HepG2 (cell line): Measurements from ENCODE around the gene IQSEC1. TPM values are rescaled to one million over a fixed set of nuclear protein-coding genes. Genes with fewer than 3 reads are reported as not detected.

Experiments used
- ATAC-seq: fragments of 200-7000 bp; cut with Tn5 transposase; 3 replicates; pipeline ENCODE4 v1.9.1; 2020; ENCODE audit warnings: mild to moderate bottlenecking, moderate library complexity
- BruUV-seq: library from RNA; stranded (reverse); fragments of 400-500 nt; replicated peaks from 2 replicates; lab custom pipeline; 2021; lab: Mats Ljungman, UMichigan
- CTCF ChIA-PET: fragments of 300-600 bp; formaldehyde crosslinking; extraction: SDS; loops from one replicate; lab custom pipeline; 2021; ENCODE audit warnings: low total read pairs, inconsistent platforms, low intra/inter-chr PET ratio; lab: Yijun Ruan, JAX
- POLR2A ChIA-PET: fragments of 350-600 bp; sonication (Branson Sonifier 250); formaldehyde crosslinking; loops from one replicate; lab custom pipeline; 2020; ENCODE audit warnings: antibody characterized with exemption, inconsistent platforms; lab: Yijun Ruan, JAX
- DNase-seq: peaks from one replicate; pipeline ENCODE4 v3.0.0-alpha.2; 2015; ENCODE audit warnings: low spot score
- FAIRE-seq: peaks from 3 replicates; lab custom pipeline; 2011; peaks lifted over from hg19 to GRCh38; lab: Jason Lieb, UNC
- H2AFZ ChIP-seq: one replicate; pipeline ENCODE4 v1.6.1; 2011; ENCODE audit warnings: low read length, inconsistent platforms
- H3K27ac ChIP-seq: fragments of 300-600 bp; 3 replicates; pipeline ENCODE4 v1.8.0; 2011; ENCODE audit warnings: mixed run types, mild to moderate bottlenecking, mixed read lengths, low read length, inconsistent platforms; ENCODE audit not compliant: insufficient read depth; ENCODE audit errors: extremely low read length
- H3K27me3 ChIP-seq, 2 experiments: fragments of 200-600 bp in 1 of 2; 2 replicates in 1 of 2; 3 replicates in 1 of 2; pipeline versions ENCODE4 v1.6.0 to v1.8.0; 2011; ENCODE audit warnings: low read length in 2 of 2, mild to moderate bottlenecking in 2 of 2, moderate library complexity in 2 of 2, inconsistent platforms in 1 of 2; ENCODE audit not compliant: insufficient read depth in 2 of 2, control insufficient read depth in 1 of 2
- H3K36me3 ChIP-seq, 2 experiments: fragments of 200-600 bp in 1 of 2; replicated peaks in 1 of 2; 2 replicates in 1 of 2; 3 replicates in 1 of 2; pipeline versions ENCODE4 v1.5.1 to v1.8.0; 2011; ENCODE audit warnings: low read length in 2 of 2, inconsistent platforms in 1 of 2; ENCODE audit not compliant: insufficient read depth in 2 of 2, control insufficient read depth in 1 of 2
- H3K4me1 ChIP-seq: 2 replicates; pipeline ENCODE4 v1.5.1; 2012; ENCODE audit warnings: low read length, inconsistent platforms; ENCODE audit not compliant: insufficient read depth
- H3K4me2 ChIP-seq: 2 replicates; pipeline ENCODE4 v1.6.0; 2011; ENCODE audit warnings: low read depth, low read length, inconsistent platforms
- H3K4me3 ChIP-seq, 3 experiments: fragments of 200-600 bp in 1 of 3; sonication (generic), shearing (Covaris generic) in 1 of 3; replicated peaks in 1 of 3; 2 replicates each; pipeline ENCODE4 v1.5.1; 2011 to 2016; ENCODE audit warnings: low read length in 3 of 3, inconsistent platforms in 2 of 3, low read depth in 2 of 3, mild to moderate bottlenecking in 2 of 3, control low read depth in 1 of 3, mixed read lengths in 1 of 3; ENCODE audit not compliant: insufficient read depth in 1 of 3
- H3K79me2 ChIP-seq: one replicate; pipeline ENCODE4 v1.6.1; 2011; ENCODE audit warnings: low read length, inconsistent platforms; ENCODE audit not compliant: insufficient read depth
- H3K9ac ChIP-seq: 2 replicates; pipeline ENCODE4 v1.6.0; 2011; ENCODE audit warnings: mild to moderate bottlenecking, low read depth, low read length, inconsistent platforms; ENCODE audit not compliant: insufficient read depth
- H3K9me3 ChIP-seq: 2 replicates; pipeline ENCODE4 v1.5.1; 2012; ENCODE audit warnings: mild to moderate bottlenecking, low read length
- H4K20me1 ChIP-seq: 2 replicates; pipeline ENCODE4 v1.6.0; 2011; ENCODE audit warnings: inconsistent platforms, mild to moderate bottlenecking, low read length, moderate library complexity; ENCODE audit not compliant: insufficient read depth
- CEBPG ChIP-seq: IDR thresholded peaks from 2 replicates; pipeline ENCODE4 v1.6.1; 2016
- HMG20A ChIP-seq: IDR thresholded peaks from 2 replicates; pipeline ENCODE4 v1.6.1; 2016; ENCODE audit warnings: borderline replicate concordance
- MAZ ChIP-seq, 2 experiments: sonication (generic) in 1 of 2; formaldehyde crosslinking in 1 of 2; IDR thresholded peaks; 2 replicates each; pipeline versions ENCODE4 v1.5.0 to v1.6.1; 2012 to 2020; ENCODE audit warnings: low read depth in 2 of 2, mild to moderate bottlenecking in 2 of 2, borderline replicate concordance in 1 of 2, improper control_type of control experiment in 1 of 2, low read length in 1 of 2, missing genetic modification reagents in 1 of 2, moderate library complexity in 1 of 2
- MTA1 ChIP-seq: sonication (generic); formaldehyde crosslinking; IDR thresholded peaks from 2 replicates; pipeline ENCODE4 v1.4.0; 2020; ENCODE audit warnings: missing genetic modification reagents, mild to moderate bottlenecking, borderline replicate concordance
- MZF1 ChIP-seq: sonication (generic); formaldehyde crosslinking; IDR thresholded peaks from 2 replicates; pipeline ENCODE4 v1.8.1; 2023; ENCODE audit warnings: mild to moderate bottlenecking, missing genetic modification reagents, borderline replicate concordance
- PBX3 ChIP-seq: sonication (generic); formaldehyde crosslinking; IDR thresholded peaks from 2 replicates; pipeline ENCODE4 v1.8.1; 2023; ENCODE audit warnings: missing genetic modification reagents, inconsistent platforms, borderline replicate concordance
- RCOR2 ChIP-seq: IDR thresholded peaks from 2 replicates; pipeline ENCODE4 v1.6.1; 2016; ENCODE audit warnings: missing biosample characterization, missing genetic modification reagents
- RFX3 ChIP-seq: IDR thresholded peaks from 2 replicates; pipeline ENCODE4 v1.6.1; 2016; ENCODE audit warnings: missing biosample characterization, missing genetic modification reagents
- SP4 ChIP-seq: sonication (generic); formaldehyde crosslinking; IDR thresholded peaks from 2 replicates; pipeline ENCODE4 v1.8.1; 2023; ENCODE audit warnings: mild to moderate bottlenecking, missing genetic modification reagents
- SSRP1 ChIP-seq: IDR thresholded peaks from 2 replicates; pipeline ENCODE4 v1.6.1; 2016; ENCODE audit warnings: control low read depth
- SYNCRIP ChIP-seq: fragments of 200-400 bp; formaldehyde crosslinking; IDR thresholded peaks from 2 replicates; pipeline ENCODE4 v1.6.1; 2018; ENCODE audit warnings: mild to moderate bottlenecking, low read depth, low read length; ENCODE audit not compliant: insufficient read depth
- THYN1 ChIP-seq: sonication (generic); formaldehyde crosslinking; IDR thresholded peaks from 2 replicates; pipeline ENCODE4 v1.8.1; 2023; ENCODE audit warnings: low read depth, mild to moderate bottlenecking, moderate library complexity, missing genetic modification reagents, borderline replicate concordance
- ZBTB26 ChIP-seq: IDR thresholded peaks from 2 replicates; pipeline ENCODE4 v1.6.1; 2016; ENCODE audit warnings: missing compliant biosample characterization, missing genetic modification reagents, borderline replicate concordance
- ZFAT ChIP-seq: sonication (generic); formaldehyde crosslinking; conservative IDR thresholded peaks from 2 replicates; pipeline ENCODE4 v1.8.1; 2023; ENCODE audit warnings: missing genetic modification reagents, inconsistent platforms
- ZFP36L1 ChIP-seq: sonication (generic); formaldehyde crosslinking; IDR thresholded peaks from 2 replicates; pipeline ENCODE4 v1.8.0; 2022; ENCODE audit warnings: mild to moderate bottlenecking, missing genetic modification reagents, moderate library complexity
- ZKSCAN1 ChIP-seq: fragments of 150-350 bp; IDR thresholded peaks from 2 replicates; pipeline ENCODE4 v1.6.1; 2014; ENCODE audit warnings: low read length
- ZNF432 ChIP-seq: sonication (generic); formaldehyde crosslinking; IDR thresholded peaks from 2 replicates; pipeline ENCODE4 v1.5.0; 2020; ENCODE audit warnings: missing genetic modification reagents, mild to moderate bottlenecking, borderline replicate concordance
- ZNF674 ChIP-seq: sonication (generic); formaldehyde crosslinking; IDR thresholded peaks from 2 replicates; pipeline ENCODE4 v1.5.0; 2020; ENCODE audit warnings: low read depth, mild to moderate bottlenecking, missing genetic modification reagents
- ZNF7 ChIP-seq: IDR thresholded peaks from 2 replicates; pipeline ENCODE4 v1.6.1; 2016; ENCODE audit warnings: missing biosample characterization, missing genetic modification reagents
- ZNF839 ChIP-seq: sonication (generic); formaldehyde crosslinking; IDR thresholded peaks from 2 replicates; pipeline ENCODE4 v1.4.0; 2020; ENCODE audit warnings: missing genetic modification reagents, mild to moderate bottlenecking, borderline replicate concordance
- WGBS: methylation state at CpG from one replicate; pipeline ENCODE4 v1.1.6; 2017; ENCODE audit warnings: low lambda C conversion rate; 5-methylcytosine and 5-hydroxymethylcytosine counted together
- in situ Hi-C: cut with HindIII; loops from 2 replicates; pipeline ENCODE4 v1.10.0; 2017; ENCODE audit warnings: low pct_unique_long_range_greater_than_20kb; ENCODE audit not compliant: extremely low pct_ligation_motif_present
- intact Hi-C: fragments of 100-400 bp; cut with micrococcal nuclease; formaldehyde crosslinking; loops from one replicate; pipeline ENCODE4 v1.10.0; 2022; ENCODE audit not compliant: unreplicated experiment
- polyA plus RNA-seq, 8 experiments: library from polyadenylated mRNA; depleted of rRNA in 3 of 8; stranded (reverse) in 7 of 8; unstranded in 1 of 8; fragments of >200 nt; fragmentation: Illumina TruSeq in 4 of 8; extraction: Trizol in 4 of 8; gene quantifications; 2 replicates each; pipeline versions ENCODE4 v1.2.1 to v1.2.3, GENCODE V29; 2011 to 2016; ENCODE audit warnings: low read depth in 4 of 8, missing spikeins in 1 of 8, mixed read lengths in 1 of 8; ENCODE audit not compliant: insufficient read depth in 1 of 8
- total RNA-seq, 5 experiments: library from RNA; depleted of rRNA; stranded (reverse); fragments of >200 nt; fragmentation: Illumina TruSeq; extraction: Trizol; gene quantifications; 2 replicates each; pipeline ENCODE4 v1.2.3, GENCODE V29; 2016; ENCODE audit warnings: low read depth in 1 of 5

The IQSEC1 gene
- total and polyA plus RNA-seq, 2 of the 13 experiments (the other 11 are each of a cell fraction or from before 2014, with no cell fraction given) = 17.4 to 20.2 TPM

- TF ChIP-seq MTA1 (no peak), MZF1 (CRISPR knock-in tag) (no peak), THYN1 (CRISPR knock-in tag) (no peak), MAZ (IDR thresholded peaks at IDR 0.05; ENCODE audit: borderline replicate concordance, low read depth, low read length) (no peak), MAZ (CRISPR knock-in tag; IDR thresholded peaks at IDR 0.05; ENCODE audit: low read depth) (no peak)
These were observed 110.9 kb downstream of the IQSEC1 start (continued) for GRCh38 chr3:12962292-12962691.

- CTCF ChIA-PET = no interaction called here
- ATAC-seq (no peak), DNase-seq (no peak), FAIRE-seq (no peak)
- TF ChIP-seq SYNCRIP = no peak
- no peak for TF ChIP-seq ZNF839
- no peak for TF ChIP-seq PBX3 (CRISPR knock-in tag)
- no peak for TF ChIP-seq ZFAT
- no peak for TF ChIP-seq RCOR2 (CRISPR knock-in tag)
- no peak for TF ChIP-seq SSRP1 (CRISPR knock-in tag)
- no peak for TF ChIP-seq ZNF674
- TF ChIP-seq ZFP36L1 (CRISPR knock-in tag) = no peak
- TF ChIP-seq ZNF432 (CRISPR knock-in tag) = no peak
- no peak for TF ChIP-seq RFX3 (CRISPR knock-in tag)
- TF ChIP-seq CEBPG = no peak
- no peak for TF ChIP-seq ZBTB26 (CRISPR knock-in tag)
- TF ChIP-seq SP4 (CRISPR knock-in tag) = no peak
- no peak for TF ChIP-seq HMG20A (CRISPR knock-in tag)
- TF ChIP-seq ZNF7 (CRISPR knock-in tag) = no peak
- TF ChIP-seq ZKSCAN1 = no peak
- POLR2A ChIA-PET = interaction anchor here (0.6 kb wide), 1 partner anchor 1219 kb away, joined by 4 read pairs; no protein-coding TSS in a partner anchor
- peaks cover 93% of the 10 kb centered on the region for H3K79me2 ChIP-seq
- no peaks in the 10 kb centered on the region for H3K9me3 ChIP-seq
- H3K4me2 ChIP-seq = 0 out of 2 replicates have a peak overlapping the region, but pooled peaks have one; percentile 12
- WGBS = 90% methylated on average over 1 of the region's 1 CpG
- peaks cover 73% of the 10 kb centered on the region for H4K20me1 ChIP-seq
- no peak overlapping the region for H3K4me3 ChIP-seq
- BruUV-seq = no TSS peak
- no peak overlapping the region for H3K9ac ChIP-seq
- in situ Hi-C loops (no loop called here), intact Hi-C loops (no loop called here)
- no peaks in the 10 kb centered on the region; a peak in 1 of 5 replicates for H3K27me3 ChIP-seq
- no peak overlapping the region for H3K27ac ChIP-seq
- no peak overlapping the region for H2AFZ ChIP-seq
- H3K4me1 ChIP-seq = peaks cover 70% of the 10 kb centered on the region
- H3K36me3 ChIP-seq = peaks cover 12 to 40% of the 10 kb centered on the region in 2 experiments; a peak in 4 of 5 replicates
These were observed 111.6 kb downstream of the IQSEC1 start for GRCh38 chr3:12961697-12962036.
